ENCODE data around the gene HNRNPM. TPM values are rescaled to one million over a fixed set of nuclear protein-coding genes. Genes with fewer than 3 reads are reported as not detected.
A peak's percentile ranks its signal among the peaks of the same experiment; 100 is the strongest.

Gene HNRNPM
- total RNA-seq, 2 donors from 2014 or later, result 168 to 183 TPM

DNA sequence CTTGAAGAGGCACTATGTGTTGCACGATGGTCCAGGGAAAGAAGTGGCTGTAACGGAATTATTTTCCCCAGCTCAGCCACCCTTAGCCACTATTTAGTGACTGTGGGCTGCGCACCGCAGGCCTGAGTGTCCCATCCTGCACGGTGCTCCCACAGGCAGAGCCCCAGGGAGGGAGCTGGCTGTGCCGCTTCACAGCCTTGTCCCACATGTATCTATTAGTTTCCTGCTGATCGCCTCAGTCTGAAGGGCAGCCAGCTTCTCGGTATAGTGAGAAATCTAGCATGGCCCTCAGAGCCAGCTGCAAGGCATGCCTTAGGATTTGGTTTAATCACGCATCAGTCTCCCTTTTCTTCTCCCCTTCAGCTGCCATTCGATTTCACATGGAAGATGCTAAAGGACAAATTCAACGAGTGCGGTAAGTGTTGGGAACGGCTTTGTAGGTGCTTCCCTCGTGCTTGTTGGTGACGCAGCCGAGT, 41.9 kb downstream of the HNRNPM start:
- no peaks in the 10 kb centered on the region for H3K27me3 Mint-ChIP-seq (ENCODE audit: low read depth)

DNA sequence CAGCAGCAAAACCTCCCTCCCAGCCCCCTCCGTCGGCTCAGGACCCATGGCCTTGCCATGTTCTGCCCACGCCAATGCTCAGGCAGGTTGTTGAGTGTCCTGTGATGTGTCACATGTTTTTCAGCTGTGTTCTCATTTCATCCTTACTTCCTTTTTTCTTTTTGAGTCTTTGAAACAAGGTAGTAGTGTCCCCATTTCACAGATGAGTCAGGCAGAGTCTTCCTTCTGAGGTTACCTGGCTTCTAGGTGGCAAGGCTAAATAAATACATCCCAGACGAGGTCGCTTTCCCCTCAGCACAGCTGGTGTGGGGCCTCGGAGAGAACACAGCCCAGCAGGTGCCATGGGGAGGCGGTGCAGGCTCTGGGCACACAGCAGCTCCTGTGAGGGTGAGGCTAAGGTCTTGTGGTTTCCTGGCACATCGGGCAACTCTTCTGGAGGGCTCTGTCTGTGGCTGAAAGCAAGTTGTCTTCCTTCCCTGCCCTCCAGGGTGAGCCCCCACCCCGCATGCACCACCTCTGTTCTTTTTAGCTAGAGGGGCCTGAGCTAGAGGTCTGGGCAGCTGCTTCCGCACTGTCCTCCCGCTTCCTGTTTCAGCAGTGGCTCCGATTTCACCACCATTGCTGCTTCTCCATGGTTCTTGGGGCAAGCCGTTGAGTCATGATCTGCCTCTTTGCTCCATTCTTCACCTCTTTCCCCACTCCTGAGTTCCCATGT, 42.5 kb downstream of the HNRNPM start:
- peaks cover 11 to 22% of the 10 kb centered on the region in 2 donors for H3K36me3 Mint-ChIP-seq (ENCODE audit: insufficient read depth in 2 of 2)
- peak overlapping the region; percentile 36 to 68 for H3K4me3 Mint-ChIP-seq
- peak; percentile 89 for ATAC-seq (replicated peaks in 1 of 2)
- peaks cover 26% of the 10 kb centered on the region for H3K4me1 Mint-ChIP-seq (ENCODE audit: low read depth)
- no peaks in the 10 kb centered on the region for H3K9me3 Mint-ChIP-seq
- no peaks in the 10 kb centered on the region for H3K27me3 Mint-ChIP-seq (ENCODE audit: low read depth)
- peak overlapping the region; percentile 38 for H3K27ac Mint-ChIP-seq
- DNase-seq, result peak; percentile 66 to 76

More for the DNA sequence above, 41.9 kb downstream of the HNRNPM start:
- no peaks in the 10 kb centered on the region for H3K9me3 Mint-ChIP-seq
- peaks cover 11 to 24% of the 10 kb centered on the region in 2 donors for H3K36me3 Mint-ChIP-seq (ENCODE audit: insufficient read depth in 2 of 2)
- H3K4me1 Mint-ChIP-seq (ENCODE audit: low read depth), result peaks cover 32% of the 10 kb centered on the region
- DNase-seq (no peak), ATAC-seq (replicated peaks in 1 of 2) (no peak)
- H3K4me3 Mint-ChIP-seq, result peak overlapping the region; percentile 3 to 68
- peak overlapping the region; percentile 34 for H3K27ac Mint-ChIP-seq

DNA sequence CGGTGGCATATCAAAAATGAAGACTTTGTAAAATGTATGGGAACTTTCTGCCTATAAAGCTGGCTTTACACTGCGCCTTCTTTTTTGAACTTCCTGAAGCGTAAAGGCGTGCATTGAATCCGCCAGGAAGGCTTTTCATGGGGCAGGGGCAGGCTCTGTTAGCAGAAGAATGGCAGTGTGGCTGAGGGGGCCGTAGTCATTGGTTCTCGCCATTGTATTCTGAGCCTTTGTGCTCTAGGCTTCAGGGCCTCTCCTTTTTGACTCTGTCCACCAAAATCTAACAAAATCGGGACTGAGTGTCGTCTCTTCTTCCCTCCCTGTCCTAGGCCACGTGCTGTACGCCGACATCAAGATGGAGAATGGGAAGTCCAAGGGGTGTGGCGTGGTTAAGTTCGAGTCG, 43.6 kb downstream of the HNRNPM start:
- ATAC-seq (replicated peaks in 1 of 2) (no peak), DNase-seq (no peak)
- Mint-ChIP-seq H3K27ac (peak overlapping the region; percentile 38), H3K36me3 (ENCODE audit: insufficient read depth in 2 of 2) (peaks cover 6 to 19% of the 10 kb centered on the region in 2 donors), H3K9me3 (no peaks in the 10 kb centered on the region), H3K4me3 (no peak overlapping the region), H3K27me3 (ENCODE audit: low read depth) (no peaks in the 10 kb centered on the region), H3K4me1 (ENCODE audit: low read depth) (peaks cover 26% of the 10 kb centered on the region)

DNA sequence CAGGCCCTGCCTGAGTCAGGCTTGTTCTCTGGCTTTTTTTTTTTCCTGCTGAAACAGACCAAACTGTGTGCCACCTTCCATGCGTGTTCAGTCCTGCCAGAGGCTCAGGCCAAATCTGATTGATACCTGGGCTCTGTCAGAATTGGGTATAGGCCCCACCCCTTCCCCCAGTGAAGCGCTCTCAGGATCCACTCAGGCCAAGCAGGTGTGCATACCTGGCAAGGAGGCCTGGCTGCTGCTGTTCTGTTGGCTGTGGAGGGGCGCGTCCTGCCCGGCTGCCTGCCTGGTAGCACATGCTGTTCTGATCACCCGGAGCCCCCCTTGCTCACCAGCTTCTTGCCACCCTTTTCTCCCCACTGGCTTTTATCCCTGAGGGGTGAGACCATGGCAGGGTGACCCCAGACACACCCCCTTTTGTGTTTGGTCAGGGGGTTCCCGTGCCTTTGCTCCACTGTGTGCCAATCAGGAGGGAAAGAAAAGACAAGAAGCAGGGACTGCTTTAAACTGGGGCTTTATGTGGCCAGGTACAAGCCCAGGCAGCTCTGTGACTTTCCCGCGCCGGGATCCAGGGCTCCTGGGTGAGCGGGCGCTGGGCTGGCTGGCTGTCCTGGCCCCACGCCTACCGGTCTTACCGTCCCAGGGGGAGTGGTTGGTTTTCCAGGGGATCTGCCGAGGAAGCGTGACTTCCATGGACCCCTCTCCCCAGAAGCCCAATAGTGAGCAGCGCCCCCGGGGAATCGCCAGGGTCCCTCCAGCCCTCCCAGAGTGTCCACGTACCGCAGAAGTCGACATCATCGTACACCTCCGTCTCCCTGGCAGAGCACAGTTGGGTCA, 45.0 kb downstream of the HNRNPM start:
- no peak overlapping the region for H3K27ac Mint-ChIP-seq

DNA sequence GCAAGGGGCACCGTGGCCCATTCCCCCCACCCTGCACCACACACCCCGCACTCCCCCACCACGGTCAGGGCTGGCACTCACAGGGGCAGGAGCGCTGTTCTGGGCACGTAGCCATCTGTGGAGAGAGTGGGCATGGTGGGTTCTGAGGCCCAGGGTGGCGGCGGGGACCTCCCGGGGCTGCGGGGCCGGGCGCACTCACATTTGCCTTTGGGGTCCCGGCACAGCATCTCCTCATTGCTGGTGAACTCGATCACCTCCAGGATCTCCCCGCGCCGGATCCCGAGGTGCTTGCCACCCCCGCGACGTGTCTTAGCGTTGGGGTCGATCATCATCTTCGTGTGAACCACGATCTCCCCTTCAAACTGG, 45.6 kb downstream of the HNRNPM start:
- no peak for ATAC-seq (replicated peaks in 1 of 2)
- H3K36me3 Mint-ChIP-seq (ENCODE audit: insufficient read depth in 2 of 2), result peaks cover 5 to 6% of the 10 kb centered on the region in 2 donors
- no peak for DNase-seq
- H3K4me3 Mint-ChIP-seq, result no peak overlapping the region
- H3K27ac Mint-ChIP-seq, result peak overlapping the region; percentile 39
- peaks cover 36% of the 10 kb centered on the region for H3K4me1 Mint-ChIP-seq (ENCODE audit: low read depth)
- no peaks in the 10 kb centered on the region for H3K9me3 Mint-ChIP-seq
- no peaks in the 10 kb centered on the region for H3K27me3 Mint-ChIP-seq (ENCODE audit: low read depth)

More for the DNA sequence above, 45.0 kb downstream of the HNRNPM start:
- Mint-ChIP-seq H3K4me1 (ENCODE audit: low read depth) (peaks cover 36% of the 10 kb centered on the region), H3K9me3 (no peaks in the 10 kb centered on the region), H3K36me3 (ENCODE audit: insufficient read depth in 2 of 2) (peaks cover 6 to 11% of the 10 kb centered on the region in 2 donors), H3K27me3 (ENCODE audit: low read depth) (no peaks in the 10 kb centered on the region), H3K4me3 (no peak overlapping the region)
- DNase-seq, result no peak
- no peak for ATAC-seq (replicated peaks in 1 of 2)

DNA sequence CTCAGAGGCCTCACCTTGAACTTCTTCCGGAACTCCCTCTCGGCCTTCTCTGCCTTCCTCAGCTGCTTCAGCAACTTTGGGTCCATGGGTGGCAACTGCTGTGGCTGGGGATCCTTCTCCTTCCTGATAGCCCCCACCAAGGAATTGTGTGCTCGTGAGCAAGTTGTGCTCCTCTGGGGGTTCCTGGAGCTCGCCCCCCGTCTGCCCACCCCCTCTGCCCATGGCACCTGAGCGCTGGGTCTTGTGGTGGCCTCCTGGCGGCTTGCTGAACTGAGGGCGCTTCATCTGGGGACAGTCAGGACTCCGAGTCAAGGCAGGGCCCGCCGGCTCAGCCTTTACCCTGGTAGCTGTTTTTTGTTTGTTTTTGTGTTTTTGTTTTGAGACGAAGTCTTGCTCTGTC, 46.1 kb downstream of the HNRNPM start:
- Mint-ChIP-seq H3K27me3 (ENCODE audit: low read depth) (no peaks in the 10 kb centered on the region), H3K4me1 (ENCODE audit: low read depth) (peaks cover 36% of the 10 kb centered on the region), H3K27ac (no peak overlapping the region), H3K36me3 (ENCODE audit: insufficient read depth in 2 of 2) (peaks cover 4 to 6% of the 10 kb centered on the region in 2 donors), H3K4me3 (no peak overlapping the region), H3K9me3 (no peaks in the 10 kb centered on the region)
- ATAC-seq (replicated peaks in 1 of 2) (no peak), DNase-seq (no peak)

DNA sequence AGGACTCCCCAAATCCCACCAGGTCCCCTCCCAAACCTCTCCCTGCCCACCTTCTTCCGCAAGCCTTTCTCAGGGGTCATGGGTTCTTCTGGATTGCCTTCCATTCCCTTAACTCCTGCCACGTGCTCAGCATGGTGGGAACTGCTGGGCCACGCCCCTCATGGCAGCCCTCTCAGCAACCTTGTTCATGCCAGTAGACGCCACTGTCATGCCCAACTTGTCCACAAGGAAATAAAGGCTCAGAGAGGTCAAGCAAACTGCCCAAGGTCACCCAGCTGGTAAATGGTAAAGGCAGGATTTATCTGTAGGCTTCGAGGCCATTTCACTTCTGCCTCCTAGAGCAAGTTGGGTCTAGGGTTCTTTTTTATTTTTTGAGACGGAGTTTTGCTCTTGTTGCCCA, 46.8 kb downstream of the HNRNPM start:
- H3K4me3 Mint-ChIP-seq, result no peak overlapping the region

DNA sequence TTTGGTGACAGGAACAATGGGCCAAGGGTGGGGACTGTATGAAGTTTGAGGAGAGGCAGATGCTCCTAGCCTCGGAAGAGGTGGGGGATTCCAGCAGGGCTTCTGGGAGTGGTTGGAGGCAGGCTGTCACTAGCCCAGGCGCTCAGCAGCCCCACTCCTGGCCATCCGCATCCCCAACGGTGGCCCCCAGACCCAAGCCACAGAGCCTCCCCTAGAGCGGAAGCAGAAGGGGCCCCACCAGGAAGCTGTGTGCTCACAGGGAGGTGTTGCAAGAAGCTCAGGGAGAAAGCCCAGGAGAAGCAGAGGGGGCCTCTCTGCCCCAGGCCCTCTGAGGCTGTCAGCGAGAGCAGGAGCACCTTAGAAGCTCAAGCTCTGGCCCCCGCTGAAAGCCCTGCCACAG, 49.4 kb downstream of the HNRNPM start:
- ATAC-seq (replicated peaks in 1 of 2) (peak; percentile 54 to 60), DNase-seq (peak in 1 of 2 donors; percentile 24)
- Mint-ChIP-seq H3K36me3 (ENCODE audit: insufficient read depth in 2 of 2) (peaks cover 0 to 2% of the 10 kb centered on the region in 2 donors), H3K27ac (no peak overlapping the region), H3K9me3 (no peaks in the 10 kb centered on the region), H3K27me3 (ENCODE audit: low read depth) (no peaks in the 10 kb centered on the region), H3K4me3 (peak overlapping the region; percentile 7 to 39), H3K4me1 (ENCODE audit: low read depth) (peaks cover 10% of the 10 kb centered on the region)

More for the DNA sequence above, 46.8 kb downstream of the HNRNPM start:
- ATAC-seq (replicated peaks in 1 of 2) (no peak), DNase-seq (no peak)
- peaks cover 29% of the 10 kb centered on the region for H3K4me1 Mint-ChIP-seq (ENCODE audit: low read depth)
- H3K27ac Mint-ChIP-seq, result no peak overlapping the region
- no peaks in the 10 kb centered on the region for H3K9me3 Mint-ChIP-seq
- no peaks in the 10 kb centered on the region for H3K27me3 Mint-ChIP-seq (ENCODE audit: low read depth)
- peaks cover 2 to 6% of the 10 kb centered on the region in 2 donors for H3K36me3 Mint-ChIP-seq (ENCODE audit: insufficient read depth in 2 of 2)

DNA sequence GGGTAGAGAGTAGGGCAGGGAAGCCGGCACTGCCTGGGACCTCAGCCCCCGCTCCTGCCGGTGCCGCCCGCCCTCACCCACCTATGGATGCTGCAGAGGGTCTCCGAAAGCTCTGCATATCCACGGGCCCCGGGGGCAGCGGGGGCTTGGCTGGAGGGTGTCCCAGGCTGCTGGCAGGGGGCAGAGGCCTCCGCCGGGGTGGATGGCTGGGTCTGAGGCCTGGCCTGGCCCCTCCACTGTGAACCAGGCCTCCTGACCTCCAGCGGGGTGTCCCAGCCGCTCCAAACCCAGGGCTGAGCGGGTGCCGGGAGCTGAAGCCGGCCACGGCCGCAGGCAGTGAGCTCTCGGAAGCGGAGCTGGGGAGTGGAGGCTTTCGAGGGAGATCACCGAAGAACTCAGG, 53.5 kb downstream of the HNRNPM start:
- Mint-ChIP-seq H3K27me3 (ENCODE audit: low read depth) (no peaks in the 10 kb centered on the region), H3K27ac (no peak overlapping the region), H3K9me3 (no peaks in the 10 kb centered on the region), H3K4me1 (ENCODE audit: low read depth) (peaks cover 18% of the 10 kb centered on the region), H3K4me3 (no peak overlapping the region), H3K36me3 (ENCODE audit: insufficient read depth in 2 of 2) (no peaks in the 10 kb centered on the region)
- ATAC-seq (replicated peaks in 1 of 2), result no peak
- DNase-seq, result no peak

DNA sequence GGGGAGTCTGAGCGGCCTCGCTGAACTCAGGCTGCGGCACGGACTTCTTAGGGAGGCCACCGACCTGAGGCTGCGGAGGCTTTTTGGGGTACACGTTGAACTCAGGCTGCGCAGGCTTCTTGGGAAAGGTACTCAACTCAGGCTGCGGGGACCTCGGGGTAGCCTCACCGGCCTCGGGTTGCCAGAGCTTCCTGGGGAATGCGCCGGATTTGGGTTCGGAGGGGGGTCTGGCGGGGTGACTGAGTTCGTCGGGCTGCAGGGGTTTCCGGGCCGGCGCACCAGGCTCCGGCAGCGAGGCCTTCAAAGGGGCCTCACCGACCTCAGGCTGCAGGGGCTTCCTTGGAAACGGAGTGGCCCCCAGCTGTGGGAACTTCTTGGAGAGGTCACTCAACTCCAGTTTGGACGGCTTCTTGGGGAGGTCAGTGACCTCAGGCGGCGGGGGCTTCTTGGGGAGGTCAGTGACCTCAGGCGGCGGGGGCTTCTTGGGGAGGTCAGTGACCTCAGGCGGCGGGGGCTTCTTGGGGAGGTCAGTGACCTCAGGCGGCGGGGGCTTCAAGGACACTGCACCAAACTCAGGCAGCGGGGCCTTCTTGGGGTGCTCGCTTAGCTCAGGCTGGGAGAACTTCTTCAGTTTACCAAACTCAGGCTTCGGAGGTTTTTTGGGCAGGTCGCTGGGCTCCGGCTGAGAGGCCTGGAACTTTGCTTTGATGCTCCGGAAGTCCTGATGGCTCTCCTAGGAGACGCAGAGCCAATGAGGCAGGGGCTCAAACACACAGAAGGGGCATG, 54.5 kb downstream of the HNRNPM start:
- Mint-ChIP-seq H3K27me3 (ENCODE audit: low read depth) (no peaks in the 10 kb centered on the region), H3K27ac (no peak overlapping the region), H3K4me1 (ENCODE audit: low read depth) (peaks cover 16% of the 10 kb centered on the region), H3K36me3 (ENCODE audit: insufficient read depth in 2 of 2) (no peaks in the 10 kb centered on the region), H3K9me3 (no peaks in the 10 kb centered on the region), H3K4me3 (no peak overlapping the region)
- DNase-seq (no peak), ATAC-seq (replicated peaks in 1 of 2) (no peak)

DNA sequence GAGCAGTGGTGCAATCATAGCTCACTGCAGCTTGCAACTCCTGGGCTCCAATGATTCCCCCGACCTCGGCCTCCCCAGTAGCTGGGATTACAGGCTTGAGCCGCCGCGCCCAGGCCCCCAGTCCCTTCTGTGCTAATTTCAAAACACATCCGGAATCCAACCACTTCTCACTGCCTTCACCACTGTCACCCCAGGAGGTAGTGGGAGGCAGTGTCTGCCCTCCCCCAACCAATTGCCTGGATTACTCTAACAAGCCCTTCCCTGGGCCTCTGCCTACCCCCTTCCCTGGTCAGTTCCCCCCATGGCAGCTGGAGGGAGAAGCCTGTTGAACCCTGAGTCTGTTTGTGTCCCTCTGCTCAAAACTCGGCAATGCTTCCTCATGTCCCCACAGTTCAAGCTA, 55.4 kb downstream of the HNRNPM start:
- no peaks in the 10 kb centered on the region for H3K36me3 Mint-ChIP-seq (ENCODE audit: insufficient read depth in 2 of 2)
- H3K4me3 Mint-ChIP-seq, result no peak overlapping the region
- no peak for DNase-seq
- ATAC-seq (replicated peaks in 1 of 2), result no peak
- H3K27ac Mint-ChIP-seq, result no peak overlapping the region
- no peaks in the 10 kb centered on the region for H3K27me3 Mint-ChIP-seq (ENCODE audit: low read depth)
- H3K9me3 Mint-ChIP-seq, result no peaks in the 10 kb centered on the region
- H3K4me1 Mint-ChIP-seq (ENCODE audit: low read depth), result peaks cover 15% of the 10 kb centered on the region

DNA sequence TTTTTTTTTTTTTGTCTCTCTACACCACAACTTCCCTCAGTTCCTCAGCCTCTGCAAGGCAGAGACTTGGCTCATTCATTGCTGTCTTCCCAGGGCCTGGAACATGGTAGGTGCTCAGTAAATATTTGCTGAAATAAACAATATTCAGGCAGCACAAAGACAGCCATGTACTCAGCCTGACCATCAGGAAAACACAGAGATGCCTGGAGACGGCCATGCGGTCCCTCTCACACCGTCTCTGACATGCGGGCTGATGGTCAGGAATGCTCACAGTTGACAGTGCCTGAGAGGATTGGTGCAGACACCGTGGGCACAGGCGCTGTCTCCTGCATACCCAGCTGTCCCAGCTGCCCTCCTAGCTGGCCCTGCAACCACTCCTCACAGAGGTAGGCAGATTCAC, 56.7 kb downstream of the HNRNPM start:
- Mint-ChIP-seq H3K4me1 (ENCODE audit: low read depth) (peaks cover 19% of the 10 kb centered on the region), H3K27ac (no peak overlapping the region), H3K9me3 (no peaks in the 10 kb centered on the region), H3K36me3 (ENCODE audit: insufficient read depth in 2 of 2) (no peaks in the 10 kb centered on the region), H3K27me3 (ENCODE audit: low read depth) (no peaks in the 10 kb centered on the region), H3K4me3 (no peak overlapping the region)
- no peak for ATAC-seq (replicated peaks in 1 of 2)
- no peak for DNase-seq

DNA sequence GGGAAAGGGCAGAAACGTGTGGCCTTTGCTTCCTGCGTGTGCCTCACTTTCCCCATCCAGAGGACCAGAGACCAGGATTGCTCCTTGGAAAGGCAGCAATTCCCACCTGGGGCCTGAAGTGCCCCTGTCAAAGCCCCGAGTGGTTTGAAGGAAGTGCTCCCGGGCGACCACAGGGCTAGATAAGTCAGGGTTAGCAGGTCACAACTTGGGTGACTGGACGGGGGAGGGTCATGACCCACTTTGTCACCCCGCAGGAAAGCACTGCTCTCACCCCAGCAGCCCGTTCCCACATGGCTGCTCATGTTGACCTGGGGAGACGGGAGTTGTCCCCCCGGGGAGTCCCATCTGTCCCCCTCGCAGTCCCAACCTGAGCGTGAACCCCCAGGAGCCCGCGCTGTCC, 57.2 kb downstream of the HNRNPM start:
- DNase-seq (no peak), ATAC-seq (replicated peaks in 1 of 2) (no peak)
- Mint-ChIP-seq H3K4me3 (no peak overlapping the region), H3K27ac (no peak overlapping the region), H3K9me3 (no peaks in the 10 kb centered on the region), H3K27me3 (ENCODE audit: low read depth) (no peaks in the 10 kb centered on the region), H3K36me3 (ENCODE audit: insufficient read depth in 2 of 2) (no peaks in the 10 kb centered on the region), H3K4me1 (ENCODE audit: low read depth) (peaks cover 21% of the 10 kb centered on the region)
